Osteoblast (primary cell): ENCODE results near the gene NR3C2. TPM values are rescaled to one million over a fixed set of nuclear protein-coding genes. Genes with fewer than 3 reads are reported as not detected.

Experiments used
- DNase-seq: peaks from one replicate; pipeline ENCODE4 v3.0.0; 2011; ENCODE audit warnings: low spot score, mixed read lengths; ENCODE audit not compliant: insufficient read length; ENCODE audit errors: missing footprints
- H2AFZ ChIP-seq: 2 replicates; pipeline ENCODE4 v1.6.0; 2011; ENCODE audit warnings: mild to moderate bottlenecking, low read length
- H3K27ac ChIP-seq: 2 replicates; pipeline ENCODE4 v1.5.1; 2011; ENCODE audit warnings: mild to moderate bottlenecking, low read depth, low read length, moderate library complexity
- H3K27me3 ChIP-seq: 2 replicates; pipeline ENCODE4 v1.6.0; 2012; ENCODE audit warnings: mild to moderate bottlenecking, control low read depth, inconsistent platforms, low read length, moderate library complexity; ENCODE audit not compliant: insufficient read depth
- H3K36me3 ChIP-seq: 2 replicates; pipeline ENCODE4 v1.5.1; 2011; ENCODE audit warnings: mild to moderate bottlenecking, low read length, control low read depth, moderate library complexity; ENCODE audit not compliant: insufficient read depth
- H3K4me1 ChIP-seq: 2 replicates; pipeline ENCODE4 v1.5.1; 2011; ENCODE audit warnings: mild to moderate bottlenecking, low read length, control low read depth, moderate library complexity; ENCODE audit not compliant: insufficient read depth
- H3K4me2 ChIP-seq: 2 replicates; pipeline ENCODE4 v1.6.0; 2011; ENCODE audit warnings: mild to moderate bottlenecking, low read length; ENCODE audit not compliant: insufficient read depth
- H3K4me3 ChIP-seq: fragments of 200-600 bp; sonication (generic); 3 replicates; pipeline ENCODE4 v1.5.1; 2012; ENCODE audit warnings: mild to moderate bottlenecking, low read length, inconsistent platforms; ENCODE audit not compliant: insufficient read depth
- H3K79me2 ChIP-seq: 2 replicates; pipeline ENCODE4 v1.6.0; 2012; ENCODE audit warnings: mild to moderate bottlenecking, low read length, control low read depth, inconsistent platforms; ENCODE audit not compliant: insufficient read depth
- H3K9me3 ChIP-seq: 2 replicates; pipeline ENCODE4 v1.5.1; 2011; ENCODE audit warnings: low read depth, low read length, control low read depth
- H4K20me1 ChIP-seq: 2 replicates; pipeline ENCODE4 v1.6.0; 2012; ENCODE audit warnings: mild to moderate bottlenecking, low read length, control low read depth; ENCODE audit not compliant: insufficient read depth
- CTCF ChIP-seq: IDR thresholded peaks from 2 replicates; pipeline ENCODE4 v1.5.1; 2011; ENCODE audit warnings: mild to moderate bottlenecking, low read depth, low read length, moderate library complexity; ENCODE audit errors: extremely low read depth
- total RNA-seq: library from RNA; depleted of rRNA; stranded (reverse); fragments of >200 nt; gene quantifications from 2 replicates; pipeline ENCODE4 v1.2.3, GENCODE V29; 2012

Gene NR3C2
- total RNA-seq, 1 donor: 0.72 TPM

GRCh38 chr4:148469938-148470337 lies 27.7 kb upstream of the NR3C2 start:
- DNase-seq: no peak
- Histone ChIP-seq H3K9me3 (no peaks in the 10 kb centered on the region), H3K4me1 (no peaks in the 10 kb centered on the region), H3K79me2 (no peaks in the 10 kb centered on the region), H3K27me3 (no peaks in the 10 kb centered on the region), H2AFZ (no peak overlapping the region), H3K4me2 (no peak overlapping the region), H3K27ac (no peak overlapping the region), H4K20me1 (no peaks in the 10 kb centered on the region), H3K4me3 (no peak overlapping the region), H3K36me3 (no peaks in the 10 kb centered on the region)
- no peak for TF ChIP-seq CTCF

- no peaks in the 10 kb centered on the region for H3K9me3 ChIP-seq
- H3K4me1 ChIP-seq: no peaks in the 10 kb centered on the region
- no peaks in the 10 kb centered on the region for H3K79me2 ChIP-seq
- no peak for TF ChIP-seq CTCF
- no peak overlapping the region for H2AFZ ChIP-seq
- no peak overlapping the region for H3K4me3 ChIP-seq
- no peak overlapping the region for H3K4me2 ChIP-seq
- H3K27ac ChIP-seq: no peak overlapping the region
- no peaks in the 10 kb centered on the region for H4K20me1 ChIP-seq
- H3K27me3 ChIP-seq: no peaks in the 10 kb centered on the region
- DNase-seq: no peak
- H3K36me3 ChIP-seq: no peaks in the 10 kb centered on the region
Measured at GRCh38 chr4:148454835-148455234, 12.6 kb upstream of the NR3C2 start.

GRCh38 chr4:148453833-148454232 lies 11.6 kb upstream of the NR3C2 start:
- H3K79me2 ChIP-seq: no peaks in the 10 kb centered on the region
- H3K36me3 ChIP-seq: no peaks in the 10 kb centered on the region

GRCh38 chr4:148452970-148453369 lies 10.8 kb upstream of the NR3C2 start:
- no peak overlapping the region for H2AFZ ChIP-seq
- no peak overlapping the region for H3K4me3 ChIP-seq
- no peak for DNase-seq
- no peaks in the 10 kb centered on the region for H3K27me3 ChIP-seq
- H3K79me2 ChIP-seq: no peaks in the 10 kb centered on the region
- no peaks in the 10 kb centered on the region for H3K4me1 ChIP-seq
- no peak overlapping the region for H3K27ac ChIP-seq
- no peak for TF ChIP-seq CTCF
- H3K36me3 ChIP-seq: no peaks in the 10 kb centered on the region
- no peaks in the 10 kb centered on the region for H4K20me1 ChIP-seq
- no peaks in the 10 kb centered on the region for H3K9me3 ChIP-seq
- no peak overlapping the region for H3K4me2 ChIP-seq

More at GRCh38 chr4:148453833-148454232, 11.6 kb upstream of the NR3C2 start:
- Histone ChIP-seq H4K20me1 (no peaks in the 10 kb centered on the region), H3K4me1 (no peaks in the 10 kb centered on the region), H3K4me2 (no peak overlapping the region), H2AFZ (no peak overlapping the region), H3K9me3 (no peaks in the 10 kb centered on the region), H3K4me3 (no peak overlapping the region), H3K27ac (no peak overlapping the region), H3K27me3 (no peaks in the 10 kb centered on the region)
- DNase-seq: no peak
- no peak for TF ChIP-seq CTCF
